ENCODE data around the gene JMJD1C. TPM values are rescaled to one million over a fixed set of nuclear protein-coding genes. Genes with fewer than 3 reads are reported as not detected.

JMJD1C gene
- polyA plus RNA-seq, 2 of the 4 experiments (the other 2 are of a cell fraction) = 15.9 to 47.2 TPM

DNA sequence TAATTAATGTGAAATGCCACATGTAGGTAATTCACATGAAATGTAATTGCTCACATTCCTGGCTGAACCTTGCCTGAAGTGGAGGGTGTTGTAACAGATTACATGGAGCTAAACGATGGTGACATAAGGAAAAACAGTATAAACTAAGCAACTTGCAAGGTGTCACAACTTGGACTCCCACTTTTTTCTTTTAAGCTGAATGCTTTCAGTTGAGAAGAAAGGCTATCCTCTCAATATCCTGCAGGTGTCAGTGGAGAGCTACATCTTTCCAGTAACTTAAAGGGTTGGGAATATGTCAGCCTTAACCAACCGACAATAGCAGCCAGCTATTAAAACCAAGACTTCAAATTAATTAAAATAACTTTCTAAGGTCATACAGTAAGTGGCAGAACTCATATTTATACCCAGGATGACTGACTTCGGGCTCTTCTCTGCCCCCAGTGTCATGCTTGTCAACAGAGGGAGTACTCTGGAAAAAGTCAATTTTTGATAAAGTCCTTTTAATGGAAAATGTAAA lies 299.0 kb downstream of the JMJD1C start:
- H3K4me1 ChIP-seq = no peaks in the 10 kb centered on the region
- H3K27ac ChIP-seq = no peak overlapping the region
- no peak overlapping the region for H3K4me2 ChIP-seq
- POLR2A ChIA-PET = interaction anchor here (0.6 to 1.9 kb wide), 2 partner anchors 463 to 539 kb away, joined by 4 to 11 read pairs; no protein-coding TSS in a partner anchor
- TF ChIP-seq, protein P1, sequence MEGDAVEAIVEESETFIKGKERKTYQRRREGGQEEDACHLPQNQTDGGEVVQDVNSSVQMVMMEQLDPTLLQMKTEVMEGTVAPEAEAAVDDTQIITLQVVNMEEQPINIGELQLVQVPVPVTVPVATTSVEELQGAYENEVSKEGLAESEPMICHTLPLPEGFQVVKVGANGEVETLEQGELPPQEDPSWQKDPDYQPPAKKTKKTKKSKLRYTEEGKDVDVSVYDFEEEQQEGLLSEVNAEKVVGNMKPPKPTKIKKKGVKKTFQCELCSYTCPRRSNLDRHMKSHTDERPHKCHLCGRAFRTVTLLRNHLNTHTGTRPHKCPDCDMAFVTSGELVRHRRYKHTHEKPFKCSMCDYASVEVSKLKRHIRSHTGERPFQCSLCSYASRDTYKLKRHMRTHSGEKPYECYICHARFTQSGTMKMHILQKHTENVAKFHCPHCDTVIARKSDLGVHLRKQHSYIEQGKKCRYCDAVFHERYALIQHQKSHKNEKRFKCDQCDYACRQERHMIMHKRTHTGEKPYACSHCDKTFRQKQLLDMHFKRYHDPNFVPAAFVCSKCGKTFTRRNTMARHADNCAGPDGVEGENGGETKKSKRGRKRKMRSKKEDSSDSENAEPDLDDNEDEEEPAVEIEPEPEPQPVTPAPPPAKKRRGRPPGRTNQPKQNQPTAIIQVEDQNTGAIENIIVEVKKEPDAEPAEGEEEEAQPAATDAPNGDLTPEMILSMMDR (IDR thresholded peaks at IDR 0.05) = peak; percentile 82
- TF ChIP-seq KDM5A (IDR thresholded peaks at IDR 0.05) (no peak), RAD21 (conservative IDR thresholded peaks at IDR 0.05 in 1 of 2, IDR thresholded peaks at IDR 0.05 in 1 of 2) (peak; percentile 79 to 82), SMC3 (IDR thresholded peaks at IDR 0.05) (peak; percentile 84), PHF8 (IDR thresholded peaks at IDR 0.05; ENCODE audit: borderline replicate concordance, low read depth) (no peak)
- CTCF ChIA-PET = interaction anchor here (0.6 to 7.7 kb wide), 59 partner anchors 8 to 729 kb away, joined by 3 to 143 read pairs (median 4); no protein-coding TSS in a partner anchor
- H3K4me3 ChIP-seq = no peak overlapping the region
- DNase-seq (ENCODE audit: low read depth in 1 of 2, low spot score in 1 of 2) = peak; percentile 31 to 84
- H3K9me3 ChIP-seq = no peaks in the 10 kb centered on the region
- 5% methylated on average over 3 of the region's 3 CpGs for WGBS (ENCODE audit: missing lambda C conversion rate)
- ATAC-seq = peak; percentile 87 to 91
- FAIRE-seq = peak; percentile 97

DNA sequence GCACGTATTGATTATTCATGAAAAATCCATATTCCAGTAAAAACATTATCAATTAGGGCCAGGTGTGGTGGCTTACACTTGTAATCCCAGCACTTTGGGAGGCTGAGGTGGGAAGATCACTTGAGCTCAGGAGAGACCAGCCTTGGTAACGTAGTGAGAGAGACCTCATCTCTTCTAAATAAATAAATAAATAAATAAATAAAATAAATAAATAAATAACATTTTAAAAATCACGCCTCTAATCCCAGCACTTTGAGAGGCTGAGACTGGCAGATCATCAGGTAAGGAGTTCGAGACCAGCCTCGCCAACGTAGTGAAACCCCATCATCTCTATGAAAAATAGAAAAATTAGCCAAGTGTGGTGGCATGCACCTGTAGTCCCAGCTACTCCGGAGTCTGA lies 300.5 kb downstream of the JMJD1C start:
- Histone ChIP-seq H3K4me3 (no peak overlapping the region), H3K4me2 (no peak overlapping the region), H3K27ac (no peak overlapping the region), H3K9me3 (no peaks in the 10 kb centered on the region), H3K4me1 (no peaks in the 10 kb centered on the region)
- FAIRE-seq (no peak), DNase-seq (ENCODE audit: low read depth in 1 of 2, low spot score in 1 of 2) (no peak), ATAC-seq (no peak)
- whole genome bisulfite sequencing (ENCODE audit: missing lambda C conversion rate) = 95% methylated on average over 7 of the region's 7 CpGs
- peak; percentile 75 for TF ChIP-seq ZC3H11A (IDR thresholded peaks at IDR 0.05)
- TF ChIP-seq, protein P2, sequence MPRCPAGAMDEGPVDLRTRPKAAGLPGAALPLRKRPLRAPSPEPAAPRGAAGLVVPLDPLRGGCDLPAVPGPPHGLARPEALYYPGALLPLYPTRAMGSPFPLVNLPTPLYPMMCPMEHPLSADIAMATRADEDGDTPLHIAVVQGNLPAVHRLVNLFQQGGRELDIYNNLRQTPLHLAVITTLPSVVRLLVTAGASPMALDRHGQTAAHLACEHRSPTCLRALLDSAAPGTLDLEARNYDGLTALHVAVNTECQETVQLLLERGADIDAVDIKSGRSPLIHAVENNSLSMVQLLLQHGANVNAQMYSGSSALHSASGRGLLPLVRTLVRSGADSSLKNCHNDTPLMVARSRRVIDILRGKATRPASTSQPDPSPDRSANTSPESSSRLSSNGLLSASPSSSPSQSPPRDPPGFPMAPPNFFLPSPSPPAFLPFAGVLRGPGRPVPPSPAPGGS (IDR thresholded peaks at IDR 0.05) = no peak
- CTCF ChIA-PET = interaction anchor here (0.5 to 7.7 kb wide), 8 partner anchors 8 to 604 kb away, joined by 3 to 143 read pairs (median 23); no protein-coding TSS in a partner anchor
- POLR2A ChIA-PET = no interaction called here

DNA sequence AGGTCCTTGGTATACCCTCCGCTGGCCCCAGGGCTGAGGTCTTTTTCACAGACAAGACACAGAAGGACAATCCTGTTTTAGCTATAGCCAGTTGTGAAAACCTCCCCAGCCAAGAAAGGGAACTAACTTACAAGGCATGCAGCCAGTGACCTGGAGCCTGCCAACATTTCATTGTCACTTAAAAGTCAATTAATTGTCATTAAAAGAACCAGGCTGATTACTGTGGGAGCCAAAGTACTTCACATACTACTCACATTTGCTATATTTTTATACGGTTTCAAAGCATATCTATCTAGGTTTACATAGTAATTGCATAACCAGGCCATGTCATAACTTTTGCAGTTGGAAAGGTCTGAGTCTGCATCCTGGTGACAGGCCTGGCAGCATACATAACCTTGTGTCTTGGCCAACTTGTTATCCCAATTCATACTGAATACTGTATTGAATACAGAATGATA lies 301.6 kb downstream of the JMJD1C start:
- Histone ChIP-seq H3K27ac (no peak overlapping the region), H3K4me1 (no peaks in the 10 kb centered on the region), H3K4me2 (no peak overlapping the region), H3K4me3 (no peak overlapping the region), H3K9me3 (no peaks in the 10 kb centered on the region)
- ChIA-PET POLR2A (no interaction called here), CTCF (interaction anchor here (1.2 to 7.7 kb wide), 5 partner anchors 465 to 605 kb away, joined by 3 to 143 read pairs (median 5); no protein-coding TSS in a partner anchor)
- DNase-seq (ENCODE audit: low read depth in 1 of 2, low spot score in 1 of 2) (no peak), FAIRE-seq (no peak), ATAC-seq (no peak)
- TF ChIP-seq, protein P3, sequence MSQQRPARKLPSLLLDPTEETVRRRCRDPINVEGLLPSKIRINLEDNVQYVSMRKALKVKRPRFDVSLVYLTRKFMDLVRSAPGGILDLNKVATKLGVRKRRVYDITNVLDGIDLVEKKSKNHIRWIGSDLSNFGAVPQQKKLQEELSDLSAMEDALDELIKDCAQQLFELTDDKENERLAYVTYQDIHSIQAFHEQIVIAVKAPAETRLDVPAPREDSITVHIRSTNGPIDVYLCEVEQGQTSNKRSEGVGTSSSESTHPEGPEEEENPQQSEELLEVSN (IDR thresholded peaks at IDR 0.05; ENCODE audit: borderline replicate concordance, low read depth) = no peak
- TF ChIP-seq, protein P4, sequence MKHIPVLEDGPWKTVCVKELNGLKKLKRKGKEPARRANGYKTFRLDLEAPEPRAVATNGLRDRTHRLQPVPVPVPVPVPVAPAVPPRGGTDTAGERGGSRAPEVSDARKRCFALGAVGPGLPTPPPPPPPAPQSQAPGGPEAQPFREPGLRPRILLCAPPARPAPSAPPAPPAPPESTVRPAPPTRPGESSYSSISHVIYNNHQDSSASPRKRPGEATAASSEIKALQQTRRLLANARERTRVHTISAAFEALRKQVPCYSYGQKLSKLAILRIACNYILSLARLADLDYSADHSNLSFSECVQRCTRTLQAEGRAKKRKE (CRISPR knock-in tag; IDR thresholded peaks at IDR 0.05; ENCODE audit: low read depth) = no peak
- TF ChIP-seq JUNB (IDR thresholded peaks at IDR 0.05) (no peak), HEYL (CRISPR knock-in tag; IDR thresholded peaks at IDR 0.05) (no peak)
- WGBS (ENCODE audit: missing lambda C conversion rate) = 75% methylated on average over 2 of the region's 2 CpGs

DNA sequence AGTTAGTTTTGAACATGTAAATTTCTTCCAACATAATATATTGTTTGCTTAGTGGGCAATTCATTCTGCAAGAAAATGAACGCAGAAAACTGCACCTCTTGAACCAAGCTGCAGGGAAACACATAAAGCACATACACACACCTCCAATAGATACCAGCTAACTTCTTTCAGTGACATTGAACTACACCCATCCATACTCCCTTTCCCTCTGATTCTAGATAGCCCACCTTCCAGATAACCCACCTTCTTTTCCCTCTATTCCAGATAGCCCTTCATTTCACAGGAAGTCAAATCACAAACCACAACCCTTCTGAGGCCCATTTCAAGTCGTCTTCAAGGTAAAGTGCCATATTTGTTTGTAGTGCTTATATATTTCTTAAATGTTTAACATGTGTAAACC lies 304.2 kb downstream of the JMJD1C start:
- CTCF ChIA-PET = interaction anchor here (0.8 to 6.9 kb wide), 9 partner anchors 12 to 724 kb away, joined by 3 to 42 read pairs (median 4); no protein-coding TSS in a partner anchor
- POLR2A ChIA-PET = no interaction called here
- TF ChIP-seq EHMT2 (IDR thresholded peaks at IDR 0.05; ENCODE audit: low read depth) (no peak), EP300 (IDR thresholded peaks at IDR 0.05) (no peak), HOXB13 (CRISPR knock-in tag; IDR thresholded peaks at IDR 0.05; ENCODE audit: low read depth) (no peak), KDM5A (IDR thresholded peaks at IDR 0.05) (no peak), HDAC2 (IDR thresholded peaks at IDR 0.05) (no peak), HOXB5 (CRISPR knock-in tag; IDR thresholded peaks at IDR 0.05) (no peak), CHD4 (IDR thresholded peaks at IDR 0.05; ENCODE audit: borderline replicate concordance) (no peak), RARB (CRISPR knock-in tag; IDR thresholded peaks at IDR 0.05) (no peak), GATA3 (IDR thresholded peaks at IDR 0.05; ENCODE audit: borderline replicate concordance) (no peak), FOXS1 (CRISPR knock-in tag; IDR thresholded peaks at IDR 0.05) (no peak), MAZ (IDR thresholded peaks at IDR 0.05; ENCODE audit: borderline replicate concordance, low read depth, low read length) (no peak), JUN (IDR thresholded peaks at IDR 0.05) (no peak), NFE2L2 (conservative IDR thresholded peaks at IDR 0.05; ENCODE audit: low read length) (no peak)
- TF ChIP-seq, protein P4 (CRISPR knock-in tag; IDR thresholded peaks at IDR 0.05; ENCODE audit: low read depth) = no peak
- TF ChIP-seq, protein P2 (IDR thresholded peaks at IDR 0.05) = no peak

More for the DNA sequence above, 304.2 kb downstream of the JMJD1C start:
- 65% methylated on average over 2 of the region's 2 CpGs for WGBS (ENCODE audit: missing lambda C conversion rate)
- Histone ChIP-seq H3K27ac (no peak overlapping the region), H3K4me3 (no peak overlapping the region), H3K4me1 (no peaks in the 10 kb centered on the region), H3K9me3 (no peaks in the 10 kb centered on the region), H3K4me2 (no peak overlapping the region)
- FAIRE-seq = no peak
- no peak for DNase-seq (ENCODE audit: low read depth in 1 of 2, low spot score in 1 of 2)
- ATAC-seq = no peak
